H7 (cell line): ENCODE data around the gene EFNB1. TPM values are rescaled to one million over a fixed set of nuclear protein-coding genes. Genes with fewer than 3 reads are reported as not detected.

Experiments used
- DNase-seq: peaks from one replicate; pipeline ENCODE4 v3.0.0; 2012
- H3K27me3 ChIP-seq: 2 replicates; pipeline ENCODE4 v1.6.0; 2011; ENCODE audit warnings: mild to moderate bottlenecking, low read length; ENCODE audit not compliant: control insufficient read depth, insufficient read depth
- H3K36me3 ChIP-seq: replicated peaks from 2 replicates; pipeline ENCODE4 v1.5.1; 2011; ENCODE audit warnings: low read length; ENCODE audit not compliant: control insufficient read depth, insufficient read depth
- H3K4me3 ChIP-seq: 2 replicates; pipeline ENCODE4 v1.5.1; 2011; ENCODE audit warnings: low read depth, mild to moderate bottlenecking, control low read depth, low read length, moderate library complexity; ENCODE audit not compliant: insufficient read depth
- total RNA-seq: library from RNA; depleted of rRNA; stranded (reverse); fragments of >200 nt; shearing (Covaris generic); gene quantifications from 2 replicates; pipeline ENCODE4 v1.2.3, GENCODE V29; 2014; rRNA removed

EFNB1 gene
- total RNA-seq, 1 experiment from 2014 or later = 95.8 TPM

DNA sequence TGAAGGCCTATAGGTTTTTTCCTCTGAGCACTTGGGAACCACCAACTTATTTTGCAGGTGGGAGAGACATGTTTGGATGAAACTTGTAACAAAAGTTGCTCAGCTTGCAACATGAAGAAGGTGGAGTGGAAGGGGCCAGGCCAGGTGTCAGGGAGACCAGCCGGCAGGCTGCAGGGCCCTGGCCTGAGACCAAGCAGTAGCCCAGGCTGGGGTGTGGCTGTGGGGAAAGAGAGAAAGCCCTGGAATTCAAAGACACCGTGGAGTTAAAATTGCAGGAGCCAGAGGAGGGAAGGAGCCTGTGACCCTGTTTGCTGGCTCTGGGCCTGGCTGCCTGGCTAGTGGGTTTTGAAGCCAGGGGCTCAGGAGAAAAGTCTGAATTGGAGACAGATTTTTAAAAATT is 43.4 kb downstream of the EFNB1 start:
- no peak for DNase-seq
- H3K27me3 ChIP-seq = no peaks in the 10 kb centered on the region
- no peak overlapping the region for H3K4me3 ChIP-seq
- no peaks in the 10 kb centered on the region for H3K36me3 ChIP-seq

DNA sequence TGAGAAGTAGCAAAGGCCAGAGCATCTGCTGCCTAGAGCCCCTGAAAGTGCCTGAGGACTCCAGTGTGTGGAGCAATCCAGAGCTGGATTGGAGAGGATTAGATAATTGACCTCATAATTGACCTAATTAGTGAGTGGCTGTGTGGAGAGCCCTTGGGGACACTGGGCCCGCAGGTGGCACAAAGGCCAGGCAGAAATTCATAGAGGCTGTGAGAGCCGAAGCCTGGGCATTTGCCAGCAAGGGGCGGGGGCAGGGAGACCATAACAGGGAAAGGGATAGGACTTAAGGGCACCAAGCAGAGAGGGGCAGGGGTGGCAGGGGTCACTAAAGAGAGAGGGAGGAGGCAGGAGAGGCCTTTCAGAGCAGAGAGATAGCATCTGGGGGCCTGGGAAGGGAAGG is 45.3 kb downstream of the EFNB1 start:
- Histone ChIP-seq H3K27me3 (no peaks in the 10 kb centered on the region), H3K36me3 (no peaks in the 10 kb centered on the region), H3K4me3 (no peak overlapping the region)
- DNase-seq = no peak

DNA sequence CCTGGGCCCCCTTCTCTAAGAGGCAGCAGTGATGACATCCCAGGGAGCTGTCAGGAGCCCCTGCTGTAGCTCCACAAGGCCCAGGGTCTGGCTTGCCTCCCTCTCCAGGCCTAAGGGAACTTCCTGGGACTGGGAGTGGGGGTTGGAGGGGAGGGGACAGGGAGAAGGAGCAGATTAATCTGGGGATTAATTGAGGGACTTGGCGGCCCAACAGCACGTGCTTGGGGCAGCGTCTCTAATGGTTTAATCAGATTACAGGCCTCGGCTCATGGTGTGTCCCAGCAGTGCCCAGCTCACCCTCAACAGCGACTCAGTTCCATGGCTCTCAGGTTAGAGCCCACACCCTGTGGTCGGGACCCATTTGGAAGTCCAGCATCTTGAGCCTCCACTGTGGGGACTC is 47.9 kb downstream of the EFNB1 start:
- no peaks in the 10 kb centered on the region; the same call in 1 of the 2 replicates for H3K36me3 ChIP-seq
- no peak for DNase-seq
- no peaks in the 10 kb centered on the region for H3K27me3 ChIP-seq
- H3K4me3 ChIP-seq = no peak overlapping the region

DNA sequence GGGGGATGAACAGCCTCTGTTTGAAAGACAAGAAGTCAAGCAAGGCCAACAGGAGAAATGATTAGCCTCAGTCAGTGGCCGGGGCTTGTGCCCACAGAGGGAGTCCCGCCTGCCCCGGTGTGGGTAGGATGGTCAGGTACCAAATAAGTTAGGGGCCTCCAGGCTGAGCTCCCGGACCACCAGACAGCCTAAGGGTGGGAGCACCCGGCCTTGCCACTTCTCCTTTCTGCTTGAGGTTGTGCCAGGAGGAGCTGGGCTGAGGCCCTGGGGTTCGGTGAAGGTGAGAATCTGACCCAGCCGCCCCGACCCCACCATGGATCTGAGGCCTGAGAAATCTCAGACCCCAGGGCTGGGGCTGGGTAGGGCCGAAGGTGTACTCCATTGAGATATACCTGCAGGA is 48.8 kb downstream of the EFNB1 start:
- no peak for DNase-seq
- Histone ChIP-seq H3K36me3 (no peaks in the 10 kb centered on the region; the same call in 1 of the 2 replicates), H3K4me3 (no peak overlapping the region), H3K27me3 (no peaks in the 10 kb centered on the region)

DNA sequence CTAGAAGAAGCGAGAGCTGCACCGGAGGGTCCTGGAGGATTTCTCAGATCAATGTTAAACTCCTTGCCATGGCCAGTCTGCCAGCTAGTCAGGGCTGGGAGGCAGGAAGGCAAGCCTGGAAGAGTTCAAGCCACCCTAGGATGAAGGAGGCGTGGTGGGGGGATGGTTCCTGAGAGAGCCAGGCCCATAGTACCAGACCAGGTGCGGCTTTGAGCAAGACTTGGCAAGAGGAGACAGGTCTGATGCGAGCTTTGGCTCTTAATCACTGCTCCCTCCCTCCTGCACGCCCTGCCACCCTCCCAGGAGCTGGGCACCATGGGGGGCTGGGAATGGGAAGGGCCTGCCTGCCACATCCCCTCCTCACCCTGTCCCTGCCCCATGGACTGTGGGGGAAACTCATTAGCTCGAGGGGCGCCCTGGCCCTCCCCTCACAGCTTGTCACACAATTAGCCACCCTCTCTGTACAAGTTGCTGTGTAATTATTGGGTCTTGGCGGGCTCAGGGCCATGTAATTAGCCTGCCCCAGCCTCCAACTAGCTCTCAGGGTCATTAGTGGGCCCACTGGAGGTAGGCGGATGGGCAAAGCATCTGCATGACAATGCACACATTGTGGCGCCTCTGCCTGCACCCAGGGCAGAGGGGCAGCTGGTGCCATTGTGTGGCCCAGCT is 50.3 kb downstream of the EFNB1 start:
- no peaks in the 10 kb centered on the region; the same call in 1 of the 2 replicates for H3K36me3 ChIP-seq
- H3K4me3 ChIP-seq = no peak overlapping the region
- peak; percentile 60 for DNase-seq

DNA sequence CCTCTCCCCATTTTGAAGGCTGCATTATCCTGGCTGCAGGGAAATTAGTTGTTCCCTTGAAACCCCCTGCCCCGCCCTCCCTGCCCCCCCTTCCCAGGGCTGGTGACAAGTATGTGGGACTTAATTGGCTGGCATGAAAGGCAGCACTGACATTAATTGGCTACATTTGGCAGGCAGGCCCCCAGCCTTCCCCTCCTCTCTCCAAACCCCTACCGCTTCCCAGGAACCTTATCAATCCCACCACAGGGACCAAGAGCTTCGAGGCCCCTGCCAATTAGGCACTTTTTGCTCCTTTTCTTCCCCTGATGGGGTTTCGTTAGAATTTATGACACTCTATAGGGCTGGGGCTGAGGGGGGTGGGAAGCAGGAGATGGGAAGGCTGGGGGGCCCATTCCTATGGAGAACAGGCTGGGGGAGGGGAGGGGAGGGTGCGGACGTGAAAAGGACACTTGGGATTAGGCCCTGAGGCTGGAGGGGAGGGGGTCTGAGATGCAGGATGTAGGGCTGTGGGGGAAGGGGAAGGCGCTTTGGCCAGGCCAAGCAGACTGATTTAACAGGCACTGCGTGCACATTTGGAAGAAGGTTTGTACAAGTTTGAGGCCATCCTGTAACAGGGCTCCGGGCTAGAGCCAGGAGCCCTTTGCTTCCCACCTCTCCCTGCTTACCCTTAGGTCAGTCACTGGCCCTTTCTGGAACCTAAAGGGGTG is 52.2 kb downstream of the EFNB1 start:
- Histone ChIP-seq H3K36me3 (no peaks in the 10 kb centered on the region; the same call in 1 of the 2 replicates), H3K27me3 (no peaks in the 10 kb centered on the region), H3K4me3 (no peak overlapping the region)
- peak; percentile 81 for DNase-seq

More for the DNA sequence above, 50.3 kb downstream of the EFNB1 start:
- no peaks in the 10 kb centered on the region for H3K27me3 ChIP-seq

DNA sequence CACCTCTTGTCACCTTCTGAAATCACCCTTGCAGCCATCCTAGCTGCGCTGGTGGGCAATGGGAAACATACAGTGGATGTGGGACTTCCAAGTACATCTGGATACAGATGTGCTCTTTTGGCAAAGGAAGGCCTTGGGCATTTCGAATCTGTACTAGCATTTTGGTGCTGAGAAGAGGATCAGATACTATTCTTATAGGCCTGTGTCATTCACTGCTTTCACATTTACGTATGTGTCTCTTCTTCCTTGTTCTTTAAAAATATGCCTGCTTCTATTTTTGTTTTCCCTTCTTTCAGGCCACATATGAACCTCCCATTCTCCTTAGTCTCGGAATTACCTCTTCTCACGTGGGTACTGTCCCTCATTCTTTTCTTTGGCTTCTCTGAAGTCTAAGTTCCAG is 53.1 kb downstream of the EFNB1 start:
- no peak for DNase-seq
- Histone ChIP-seq H3K4me3 (no peak overlapping the region), H3K36me3 (no peaks in the 10 kb centered on the region; the same call in 1 of the 2 replicates), H3K27me3 (no peaks in the 10 kb centered on the region; the same call in 1 of the 2 replicates)

DNA sequence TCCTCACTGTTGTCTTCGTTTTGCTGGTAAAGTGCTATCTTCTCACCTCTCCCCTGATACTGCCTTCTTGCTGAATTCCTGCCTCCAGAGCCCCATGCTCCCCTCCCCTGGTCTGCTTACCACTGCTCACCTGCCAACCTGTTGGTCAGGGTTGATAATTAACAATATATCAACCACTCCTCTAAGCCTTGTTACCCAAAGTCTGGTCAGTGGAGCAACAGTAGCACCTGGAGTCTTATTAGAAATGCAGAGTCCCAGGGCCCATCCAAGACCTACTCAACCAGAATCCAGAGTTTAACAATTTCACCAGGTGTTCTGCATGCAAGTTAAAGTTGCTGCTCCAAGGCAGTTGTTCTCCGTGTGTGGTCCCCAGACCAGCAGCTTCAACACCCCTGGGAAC is 55.0 kb downstream of the EFNB1 start:
- DNase-seq = no peak
- Histone ChIP-seq H3K4me3 (no peak overlapping the region), H3K27me3 (peaks cover 3% of the 10 kb centered on the region; the same call in 1 of the 2 replicates), H3K36me3 (no peaks in the 10 kb centered on the region; the same call in 1 of the 2 replicates)

DNA sequence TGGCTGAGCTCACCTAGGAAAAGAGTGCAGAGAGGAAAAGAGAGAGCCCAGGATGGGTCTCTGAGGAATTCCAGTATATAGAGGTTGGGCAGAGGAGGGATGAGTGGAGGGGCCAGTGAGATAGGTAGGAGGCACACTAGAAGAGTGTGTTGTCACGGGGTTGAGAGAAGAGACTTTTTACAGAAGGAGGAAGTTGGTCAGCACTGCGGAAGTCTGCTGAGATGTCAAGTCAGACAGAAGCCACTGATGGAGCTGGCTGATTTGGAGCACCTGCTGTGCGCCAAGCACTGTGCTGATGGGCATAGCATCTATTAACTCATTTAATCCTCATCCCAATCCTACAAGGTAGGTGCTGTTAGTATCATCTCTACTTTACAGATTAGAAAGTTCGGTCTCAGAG is 60.4 kb downstream of the EFNB1 start:
- H3K4me3 ChIP-seq = no peak overlapping the region
- DNase-seq = no peak
- H3K27me3 ChIP-seq = peaks cover 16% of the 10 kb centered on the region
- H3K36me3 ChIP-seq = no peaks in the 10 kb centered on the region

Other genes with a start within 250 kb of the EFNB1 start
- gene STARD8, start 181.4 kb upstream of the EFNB1 start, total RNA-seq = 9.5 and 16.1 TPM in 2 replicates